Measurements from ENCODE around the gene PTPRN2.

PTPRN2 gene

GRCh38 chr7:157739031-157739430 lies 848.6 kb downstream of the PTPRN2 start:
- TF ChIP-seq CTCF (IDR thresholded peaks at IDR 0.05): no peak
- Histone ChIP-seq H3K4me2 (ENCODE audit: low read length) (no peak overlapping the region), H3K9me3 (ENCODE audit: control insufficient read depth, low read length) (no peaks in the 10 kb centered on the region), H3K4me3 (ENCODE audit: low read depth, low read length) (no peak overlapping the region), H3K4me1 (no peaks in the 10 kb centered on the region), H3K27ac (no peak overlapping the region), H3K36me3 (ENCODE audit: control insufficient read depth, insufficient read depth, low read length) (no peaks in the 10 kb centered on the region), H2AFZ (no peak overlapping the region), H3K79me2 (no peaks in the 10 kb centered on the region), H3K9ac (no peak overlapping the region), H3K27me3 (ENCODE audit: control insufficient read depth, insufficient read depth, low read length) (no peaks in the 10 kb centered on the region)

GRCh38 chr7:157738066-157738460 lies 849.6 kb downstream of the PTPRN2 start:
- Histone ChIP-seq H3K79me2 (no peaks in the 10 kb centered on the region), H3K27me3 (ENCODE audit: control insufficient read depth, insufficient read depth, low read length) (no peaks in the 10 kb centered on the region), H3K27ac (no peak overlapping the region), H3K36me3 (ENCODE audit: control insufficient read depth, insufficient read depth, low read length) (no peaks in the 10 kb centered on the region), H3K9me3 (ENCODE audit: control insufficient read depth, low read length) (no peaks in the 10 kb centered on the region), H2AFZ (no peak overlapping the region), H3K4me3 (ENCODE audit: low read depth, low read length) (no peak overlapping the region), H3K4me1 (no peaks in the 10 kb centered on the region), H3K9ac (no peak overlapping the region), H3K4me2 (ENCODE audit: low read length) (no peak overlapping the region)
- TF ChIP-seq CTCF (IDR thresholded peaks at IDR 0.05): no peak

GRCh38 chr7:157737151-157738065 lies 850.2 kb downstream of the PTPRN2 start:
- H3K79me2 ChIP-seq: no peaks in the 10 kb centered on the region
- H3K9me3 ChIP-seq (ENCODE audit: control insufficient read depth, low read length): no peaks in the 10 kb centered on the region
- H3K36me3 ChIP-seq (ENCODE audit: control insufficient read depth, insufficient read depth, low read length): no peaks in the 10 kb centered on the region
- no peak overlapping the region for H2AFZ ChIP-seq
- H3K4me1 ChIP-seq: no peaks in the 10 kb centered on the region
- H3K4me3 ChIP-seq (ENCODE audit: low read depth, low read length): no peak overlapping the region
- no peak for TF ChIP-seq CTCF (IDR thresholded peaks at IDR 0.05)
- no peak overlapping the region for H3K27ac ChIP-seq
- H3K4me2 ChIP-seq (ENCODE audit: low read length): no peak overlapping the region
- no peaks in the 10 kb centered on the region for H3K27me3 ChIP-seq (ENCODE audit: control insufficient read depth, insufficient read depth, low read length)
- no peak overlapping the region for H3K9ac ChIP-seq

GRCh38 chr7:157736341-157736740 lies 851.3 kb downstream of the PTPRN2 start:
- no peak overlapping the region for H3K27ac ChIP-seq
- H2AFZ ChIP-seq: no peak overlapping the region
- H3K4me2 ChIP-seq (ENCODE audit: low read length): no peak overlapping the region
- no peak for TF ChIP-seq CTCF (IDR thresholded peaks at IDR 0.05)
- H3K36me3 ChIP-seq (ENCODE audit: control insufficient read depth, insufficient read depth, low read length): no peaks in the 10 kb centered on the region
- H3K27me3 ChIP-seq (ENCODE audit: control insufficient read depth, insufficient read depth, low read length): no peaks in the 10 kb centered on the region
- no peak overlapping the region for H3K9ac ChIP-seq
- no peaks in the 10 kb centered on the region for H3K4me1 ChIP-seq
- no peak overlapping the region for H3K4me3 ChIP-seq (ENCODE audit: low read depth, low read length)
- no peaks in the 10 kb centered on the region for H3K9me3 ChIP-seq (ENCODE audit: control insufficient read depth, low read length)
- no peaks in the 10 kb centered on the region for H3K79me2 ChIP-seq

- no peak overlapping the region for H3K27ac ChIP-seq
- TF ChIP-seq CTCF (IDR thresholded peaks at IDR 0.05): no peak
Measured at GRCh38 chr7:157735826-157736225, 851.8 kb downstream of the PTPRN2 start.

More at GRCh38 chr7:157735826-157736225, 851.8 kb downstream of the PTPRN2 start:
- Histone ChIP-seq H3K4me1 (no peaks in the 10 kb centered on the region), H3K36me3 (ENCODE audit: control insufficient read depth, insufficient read depth, low read length) (no peaks in the 10 kb centered on the region), H3K4me2 (ENCODE audit: low read length) (no peak overlapping the region), H3K9me3 (ENCODE audit: control insufficient read depth, low read length) (no peaks in the 10 kb centered on the region), H2AFZ (no peak overlapping the region), H3K9ac (no peak overlapping the region), H3K79me2 (no peaks in the 10 kb centered on the region), H3K4me3 (ENCODE audit: low read depth, low read length) (no peak overlapping the region), H3K27me3 (ENCODE audit: control insufficient read depth, insufficient read depth, low read length) (no peaks in the 10 kb centered on the region)

Measured in parathyroid adenoma (tissue), 2 donors.